Effector memory CD8-positive, alpha-beta T cell (primary cell): Measurements from ENCODE around the gene MLEC.

ENCODE experiments used
- ATAC-seq: fragments of 150-1000 bp; cut with Tn5 transposase; replicated peaks from 2 replicates; pipeline ENCODE4 v1.10.0; 2021; ENCODE audit warnings: mild to moderate bottlenecking, moderate library complexity
- DNase-seq, 3 experiments: peaks; one replicate each; pipeline ENCODE4 v3.0.0; 2021
- H3K27ac Mint-ChIP-seq, 2 donors: one replicate each; pipeline ENCODE4 v1.8.0; 2022; ENCODE audit warnings: mild to moderate bottlenecking in 2 of 2, mixed read lengths in 2 of 2, moderate library complexity in 2 of 2
- H3K27me3 Mint-ChIP-seq, 2 donors: one replicate each; pipeline ENCODE4 v1.8.0; 2022; ENCODE audit warnings: mixed read lengths in 2 of 2
- H3K36me3 Mint-ChIP-seq: one replicate; pipeline ENCODE4 v1.8.0; 2022; ENCODE audit warnings: mild to moderate bottlenecking, moderate library complexity, mixed read lengths; ENCODE audit not compliant: insufficient read depth
- H3K4me1 Mint-ChIP-seq, 2 donors: one replicate each; pipeline ENCODE4 v1.8.0; 2022; ENCODE audit warnings: low read depth in 2 of 2, mixed read lengths in 2 of 2
- H3K4me3 Mint-ChIP-seq, 2 donors: one replicate each; pipeline ENCODE4 v1.8.0; 2022; ENCODE audit warnings: mild to moderate bottlenecking in 2 of 2, mixed read lengths in 2 of 2, moderate library complexity in 2 of 2
- H3K9me3 Mint-ChIP-seq, 2 donors: one replicate each; pipeline ENCODE4 v1.8.0; 2022; ENCODE audit warnings: mixed read lengths in 2 of 2

The MLEC gene

DNA sequence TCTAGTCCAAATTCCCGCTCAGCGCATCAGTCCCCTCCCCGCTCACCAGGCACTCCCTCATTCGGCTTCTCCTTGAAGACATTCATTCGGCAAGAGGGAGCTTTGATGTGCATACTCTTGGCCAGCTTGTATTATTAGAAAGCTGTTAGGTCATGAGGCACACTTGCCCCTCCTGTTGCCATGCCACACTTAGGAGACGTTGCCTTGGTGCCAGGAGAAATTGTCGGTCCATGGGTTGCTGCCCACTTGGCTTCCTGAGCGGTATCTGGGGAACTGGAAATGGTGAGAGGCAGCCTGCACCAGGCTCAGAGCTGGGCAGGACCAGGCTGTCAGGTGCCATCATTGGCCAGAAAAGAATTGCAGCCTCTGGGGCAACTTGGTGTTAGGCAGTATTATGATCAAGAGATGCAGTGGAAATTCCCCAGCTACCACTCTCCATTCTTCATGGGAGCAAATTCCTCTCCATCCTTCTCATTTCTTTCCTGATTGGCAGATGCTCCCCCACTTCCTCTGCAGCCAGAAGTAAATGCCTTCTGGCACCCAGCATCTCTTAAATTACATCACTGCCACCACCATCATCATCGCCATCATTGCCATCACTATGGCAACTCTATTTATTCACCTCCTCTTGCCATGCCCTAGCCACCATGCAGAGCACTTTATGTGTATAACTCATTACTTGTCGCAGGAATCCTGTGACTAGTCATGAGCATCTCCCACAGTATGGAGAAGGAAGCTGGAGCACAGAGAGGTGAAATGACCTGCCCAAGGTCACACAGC lies 34.1 kb upstream of the MLEC start:
- Mint-ChIP-seq H3K36me3 (peaks cover 4% of the 10 kb centered on the region), H3K4me1 (peaks cover 6 to 7% of the 10 kb centered on the region in 2 donors), H3K27ac (no peak overlapping the region), H3K27me3 (peaks cover 62 to 82% of the 10 kb centered on the region in 2 donors), H3K4me3 (no peak overlapping the region), H3K9me3 (no peaks in the 10 kb centered on the region)
- ATAC-seq (no peak), DNase-seq (no peak)

GRCh38 chr12:120653611-120654010 lies 33.3 kb upstream of the MLEC start:
- no peak overlapping the region for H3K4me3 Mint-ChIP-seq
- H3K36me3 Mint-ChIP-seq: peaks cover 4% of the 10 kb centered on the region
- ATAC-seq (no peak), DNase-seq (no peak)
- H3K27me3 Mint-ChIP-seq: peaks cover 56 to 74% of the 10 kb centered on the region in 2 donors
- peaks cover 6 to 7% of the 10 kb centered on the region in 2 donors for H3K4me1 Mint-ChIP-seq
- H3K27ac Mint-ChIP-seq: no peak overlapping the region
- no peaks in the 10 kb centered on the region for H3K9me3 Mint-ChIP-seq

GRCh38 chr12:120654656-120655055 lies 32.3 kb upstream of the MLEC start:
- Mint-ChIP-seq H3K36me3 (peaks cover 4% of the 10 kb centered on the region), H3K27ac (no peak overlapping the region), H3K27me3 (peaks cover 55 to 63% of the 10 kb centered on the region in 2 donors), H3K9me3 (no peaks in the 10 kb centered on the region), H3K4me3 (no peak overlapping the region), H3K4me1 (no peaks in the 10 kb centered on the region)
- ATAC-seq: no peak
- no peak for DNase-seq

DNA sequence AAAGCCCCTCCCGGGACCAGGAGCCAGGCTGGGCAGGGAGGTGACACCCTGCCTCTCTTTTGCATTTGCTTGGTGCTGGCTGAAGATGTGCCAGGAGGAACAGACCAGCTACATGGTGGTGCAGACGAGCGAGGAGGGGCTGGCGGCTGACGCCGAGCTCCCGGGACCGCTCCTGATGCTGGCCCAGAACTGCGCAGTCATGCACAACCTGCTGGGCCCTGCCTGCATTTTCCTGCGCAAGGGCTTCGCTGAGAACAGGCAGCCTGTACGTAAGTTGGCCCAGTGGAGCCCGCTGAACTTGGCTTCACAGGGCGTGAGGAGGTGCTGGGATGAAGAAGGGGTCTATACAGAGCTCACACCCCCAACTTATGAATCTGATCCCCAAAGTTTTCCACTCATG lies 30.9 kb upstream of the MLEC start:
- no peak overlapping the region for H3K4me3 Mint-ChIP-seq
- no peaks in the 10 kb centered on the region for H3K4me1 Mint-ChIP-seq
- peaks cover 45 to 50% of the 10 kb centered on the region in 2 donors for H3K27me3 Mint-ChIP-seq
- ATAC-seq (no peak), DNase-seq (no peak)
- H3K27ac Mint-ChIP-seq: no peak overlapping the region
- H3K9me3 Mint-ChIP-seq: no peaks in the 10 kb centered on the region
- H3K36me3 Mint-ChIP-seq: peaks cover 4% of the 10 kb centered on the region

GRCh38 chr12:120658286-120659150 lies 28.4 kb upstream of the MLEC start:
- ATAC-seq (no peak), DNase-seq (no peak)
- Mint-ChIP-seq H3K27ac (no peak overlapping the region), H3K36me3 (peaks cover 4% of the 10 kb centered on the region), H3K4me1 (no peaks in the 10 kb centered on the region), H3K27me3 (peaks cover 25 to 26% of the 10 kb centered on the region in 2 donors), H3K4me3 (no peak overlapping the region), H3K9me3 (no peaks in the 10 kb centered on the region)

GRCh38 chr12:120659151-120659525 lies 27.8 kb upstream of the MLEC start:
- DNase-seq: no peak
- peaks cover 4% of the 10 kb centered on the region for H3K36me3 Mint-ChIP-seq
- no peak overlapping the region for H3K4me3 Mint-ChIP-seq
- ATAC-seq: no peak
- no peaks in the 10 kb centered on the region for H3K4me1 Mint-ChIP-seq
- no peak overlapping the region for H3K27ac Mint-ChIP-seq
- no peaks in the 10 kb centered on the region for H3K9me3 Mint-ChIP-seq
- H3K27me3 Mint-ChIP-seq: peaks cover 25 to 26% of the 10 kb centered on the region in 2 donors

- Mint-ChIP-seq H3K9me3 (no peaks in the 10 kb centered on the region), H3K4me3 (no peak overlapping the region), H3K36me3 (peaks cover 3% of the 10 kb centered on the region), H3K4me1 (no peaks in the 10 kb centered on the region), H3K27me3 (peaks cover 10 to 23% of the 10 kb centered on the region in 2 donors), H3K27ac (no peak overlapping the region)
- ATAC-seq (no peak), DNase-seq (no peak)
Observed at GRCh38 chr12:120661432-120661831, 25.5 kb upstream of the MLEC start.

DNA sequence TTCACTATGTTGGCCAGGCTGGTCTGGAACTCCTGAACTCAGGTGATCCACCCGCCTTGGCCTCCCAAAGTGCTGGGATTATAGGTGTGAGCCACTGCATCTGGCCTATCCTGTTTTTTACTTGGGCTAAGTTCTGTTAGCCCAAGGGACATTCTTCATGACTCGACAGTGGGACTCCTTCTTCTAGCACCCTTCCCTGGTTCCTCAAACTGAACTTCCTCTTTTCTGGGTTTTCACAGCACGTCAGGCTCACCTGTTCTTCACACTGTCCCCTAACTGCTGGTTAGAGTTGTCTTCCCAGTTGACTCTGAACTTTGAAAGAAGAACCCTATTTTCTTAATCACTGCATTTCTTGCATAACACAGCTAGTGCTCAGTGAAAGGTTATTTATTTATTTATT lies 24.1 kb upstream of the MLEC start:
- no peaks in the 10 kb centered on the region for H3K4me1 Mint-ChIP-seq
- peaks cover 3% of the 10 kb centered on the region for H3K36me3 Mint-ChIP-seq
- DNase-seq (no peak), ATAC-seq (no peak)
- no peak overlapping the region for H3K4me3 Mint-ChIP-seq
- H3K27me3 Mint-ChIP-seq: peaks cover 20 to 26% of the 10 kb centered on the region in 2 donors
- no peak overlapping the region for H3K27ac Mint-ChIP-seq
- H3K9me3 Mint-ChIP-seq: no peaks in the 10 kb centered on the region

DNA sequence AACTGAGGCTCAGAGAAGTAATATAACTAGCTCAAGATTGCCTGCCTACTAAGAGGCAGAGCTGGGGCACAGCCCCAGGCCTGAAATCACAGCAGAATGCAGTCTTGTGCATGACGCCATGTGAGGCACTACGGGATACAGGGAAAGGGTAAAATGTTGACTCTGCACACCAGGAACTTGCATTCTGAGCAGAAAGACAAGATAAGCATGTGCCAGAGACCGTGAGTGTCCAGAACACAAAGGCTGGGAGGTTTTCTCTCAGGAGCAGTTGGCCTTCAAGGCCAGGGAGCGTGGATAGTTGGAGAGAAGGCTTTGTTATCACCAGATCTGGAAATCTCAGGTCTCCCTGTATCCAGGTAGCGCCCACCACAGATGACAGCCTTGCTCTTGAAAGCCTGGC lies 23.2 kb upstream of the MLEC start:
- DNase-seq: no peak
- H3K27me3 Mint-ChIP-seq: peaks cover 24 to 34% of the 10 kb centered on the region in 2 donors
- H3K36me3 Mint-ChIP-seq: peaks cover 3% of the 10 kb centered on the region
- H3K9me3 Mint-ChIP-seq: no peaks in the 10 kb centered on the region
- H3K4me1 Mint-ChIP-seq: no peaks in the 10 kb centered on the region
- no peak overlapping the region for H3K4me3 Mint-ChIP-seq
- H3K27ac Mint-ChIP-seq: no peak overlapping the region
- no peak for ATAC-seq

GRCh38 chr12:120666571-120667390 lies 20.2 kb upstream of the MLEC start:
- no peak overlapping the region for H3K27ac Mint-ChIP-seq
- DNase-seq (no peak), ATAC-seq (no peak)

DNA sequence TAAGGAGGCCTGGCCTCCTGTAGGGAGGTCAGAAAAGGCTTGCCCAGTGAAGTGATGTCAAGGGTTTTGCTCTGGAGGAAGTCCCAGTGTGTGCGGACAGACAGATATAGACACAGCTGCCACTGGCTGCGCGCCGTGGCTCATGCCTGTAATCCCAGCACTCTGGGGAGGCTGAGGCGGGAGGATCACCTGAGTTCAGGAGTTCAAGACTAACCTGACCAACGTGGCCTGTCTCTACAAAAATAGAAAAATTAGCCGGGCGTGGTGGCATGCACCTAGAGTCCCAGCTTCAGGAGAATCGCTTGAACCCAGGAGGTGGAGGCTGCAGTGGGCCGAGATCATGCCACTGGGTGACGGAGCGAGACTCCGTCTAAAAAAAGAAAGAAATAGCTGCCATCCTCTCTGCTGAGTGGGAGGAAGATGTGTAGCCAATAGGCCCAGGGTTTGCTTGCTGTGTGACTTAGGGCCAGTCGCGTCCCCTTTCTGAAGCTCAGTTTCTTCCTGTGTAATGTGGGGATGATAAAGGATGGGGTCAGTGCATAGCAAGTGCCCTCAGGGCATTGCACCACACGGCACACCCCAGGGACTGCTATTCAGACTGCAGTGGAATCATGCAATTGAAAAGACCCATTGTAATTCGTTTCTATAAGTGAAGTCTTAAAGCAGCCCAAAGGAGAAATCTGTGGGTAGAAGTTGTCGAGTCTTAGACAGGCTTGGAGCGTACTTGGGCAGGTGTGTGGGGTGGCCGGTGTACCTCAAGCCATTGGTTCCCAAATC lies 18.7 kb upstream of the MLEC start:
- no peak overlapping the region for H3K4me3 Mint-ChIP-seq
- no peak for DNase-seq
- no peak for ATAC-seq
- H3K27me3 Mint-ChIP-seq: peaks cover 33 to 40% of the 10 kb centered on the region in 2 donors
- H3K9me3 Mint-ChIP-seq: no peaks in the 10 kb centered on the region
- H3K36me3 Mint-ChIP-seq: peaks cover 7% of the 10 kb centered on the region
- H3K27ac Mint-ChIP-seq: no peak overlapping the region
- no peaks in the 10 kb centered on the region for H3K4me1 Mint-ChIP-seq

More at GRCh38 chr12:120666571-120667390, 20.2 kb upstream of the MLEC start:
- peaks cover 3% of the 10 kb centered on the region for H3K36me3 Mint-ChIP-seq
- no peaks in the 10 kb centered on the region for H3K9me3 Mint-ChIP-seq
- no peak overlapping the region for H3K4me3 Mint-ChIP-seq
- H3K27me3 Mint-ChIP-seq: peaks cover 33% of the 10 kb centered on the region in 2 donors
- H3K4me1 Mint-ChIP-seq: no peaks in the 10 kb centered on the region

DNA sequence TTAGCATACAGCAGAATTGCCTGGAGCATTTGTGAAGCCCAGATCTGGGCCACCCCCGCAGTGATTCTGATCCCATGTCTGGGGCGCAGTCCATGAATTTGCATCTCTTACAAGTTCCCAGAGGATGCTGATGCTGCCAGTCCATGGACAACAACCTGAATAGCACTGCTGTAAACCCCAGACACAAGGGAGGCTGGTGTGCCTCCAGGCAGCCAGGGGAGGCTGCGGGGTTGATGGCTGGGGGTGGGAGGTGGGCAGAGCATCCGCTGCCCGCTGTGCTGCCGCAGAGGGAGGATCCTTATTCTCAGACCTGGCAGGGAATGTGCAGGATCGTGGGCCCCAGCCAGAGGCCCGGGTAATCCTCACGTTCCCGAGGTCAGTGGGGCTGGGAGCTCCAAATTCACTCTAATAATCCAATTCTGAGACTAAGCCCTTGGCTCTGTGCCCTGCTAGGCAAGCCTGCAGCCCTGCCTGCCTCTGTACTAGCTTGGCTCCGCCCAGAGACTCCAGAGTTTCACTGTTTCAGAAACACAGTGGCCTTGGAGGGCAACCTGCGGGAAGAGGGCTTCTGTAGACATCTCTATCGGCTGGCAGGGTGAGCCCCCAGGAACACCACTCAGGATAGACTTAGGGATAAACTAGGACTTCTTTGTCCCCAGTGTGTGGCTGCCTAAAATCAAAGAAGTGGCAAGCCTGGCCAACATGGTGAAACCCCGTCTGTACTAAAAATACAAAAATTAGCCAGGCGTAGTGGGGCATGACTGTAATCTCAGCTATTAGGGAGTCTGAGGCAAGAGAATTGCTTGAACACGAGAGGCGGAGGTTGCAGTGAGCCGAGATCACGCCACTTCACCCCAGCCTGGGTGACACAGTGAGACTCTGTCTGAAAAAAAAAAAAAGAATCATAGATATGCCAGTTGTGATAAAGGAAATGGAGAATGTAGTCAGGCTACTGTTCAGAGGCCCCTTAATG lies 17.8 kb upstream of the MLEC start:
- DNase-seq (no peak), ATAC-seq (no peak)
- H3K4me3 Mint-ChIP-seq: no peak overlapping the region
- H3K4me1 Mint-ChIP-seq: no peaks in the 10 kb centered on the region
- no peak overlapping the region for H3K27ac Mint-ChIP-seq
- H3K27me3 Mint-ChIP-seq: peaks cover 26 to 34% of the 10 kb centered on the region in 2 donors
- peaks cover 7% of the 10 kb centered on the region for H3K36me3 Mint-ChIP-seq
- H3K9me3 Mint-ChIP-seq: no peaks in the 10 kb centered on the region
